H1 (cell line): ENCODE measurements around the gene MEX3B. TPM values are rescaled to one million over a fixed set of nuclear protein-coding genes. Genes with fewer than 3 reads are reported as not detected.

ENCODE experiments used
- BCL11A ChIP-seq, 2 experiments: IDR thresholded peaks; one replicate each; pipeline ENCODE4 v1.6.1; 2011; ENCODE audit warnings: low read depth in 2 of 2, low read length in 2 of 2, mild to moderate bottlenecking in 2 of 2
- CHD7 ChIP-seq: fragments of 300-600 bp; sonication (generic); IDR thresholded peaks from 2 replicates; pipeline ENCODE4 v1.7.1; 2012; ENCODE audit warnings: low read length, moderate library complexity, mild to moderate bottlenecking, inconsistent platforms; ENCODE audit not compliant: insufficient replicate concordance
- FOSL1 ChIP-seq: IDR thresholded peaks from 2 replicates; pipeline ENCODE4 v1.6.1; 2011; ENCODE audit warnings: mild to moderate bottlenecking, low read depth, low read length, moderate library complexity; ENCODE audit not compliant: insufficient read depth
- GABPA ChIP-seq: IDR thresholded peaks from 2 replicates; pipeline ENCODE4 v1.6.1; 2011; ENCODE audit warnings: mild to moderate bottlenecking, low read length, moderate library complexity, borderline replicate concordance; ENCODE audit not compliant: insufficient read depth
- KDM5A ChIP-seq: fragments of 200-600 bp; IDR thresholded peaks from 2 replicates; pipeline ENCODE4 v1.7.1; 2012; ENCODE audit warnings: mild to moderate bottlenecking, low read length, inconsistent platforms, mixed read lengths
- MAFK ChIP-seq: IDR thresholded peaks from 2 replicates; pipeline ENCODE4 v1.6.1; 2012; ENCODE audit warnings: low read depth, mild to moderate bottlenecking, improper control_type of control experiment, low read length
- RAD21 ChIP-seq, 2 experiments: IDR thresholded peaks in 1 of 2; conservative IDR thresholded peaks in 1 of 2; 2 replicates each; pipeline ENCODE4 v1.6.1; 2011; ENCODE audit warnings: low read depth in 2 of 2, low read length in 2 of 2, improper control_type of control experiment in 1 of 2, inconsistent platforms in 1 of 2, mild to moderate bottlenecking in 1 of 2, moderate library complexity in 1 of 2
- RNF2 ChIP-seq: fragments of 200-900, 300-1000 bp; sonication (generic); IDR thresholded peaks from 2 replicates; pipeline ENCODE4 v1.7.1; 2016; ENCODE audit warnings: borderline replicate concordance, low read depth, mild to moderate bottlenecking, antibody characterized with exemption, low read length; ENCODE audit not compliant: poor library complexity, severe bottlenecking; ENCODE audit errors: missing control alignments
- SIN3A ChIP-seq, 2 experiments: IDR thresholded peaks in 1 of 2; conservative IDR thresholded peaks in 1 of 2; 2 replicates each; pipeline ENCODE4 v1.6.1; 2011 to 2012; ENCODE audit warnings: low read length in 2 of 2, improper control_type of control experiment in 1 of 2, low read depth in 1 of 2, mild to moderate bottlenecking in 1 of 2
- SIRT6 ChIP-seq: IDR thresholded peaks from one replicate; pipeline ENCODE4 v1.7.1; 2012; ENCODE audit warnings: low read length, inconsistent platforms
- SP4 ChIP-seq: IDR thresholded peaks from 2 replicates; pipeline ENCODE4 v1.6.1; 2012; ENCODE audit warnings: low read length, inconsistent platforms
- polyA plus RNA-seq, 7 experiments: library from polyadenylated mRNA; depleted of rRNA in 3 of 7; stranded (reverse) in 5 of 7; unstranded in 2 of 7; fragments of >200 nt in 5 of 7; fragments of 200-250 nt in 2 of 7; gene quantifications; 1 replicate in 5 of 7; 2 replicates in 1 of 7; 4 replicates in 1 of 7; pipeline versions ENCODE4 v1.2.1 to v1.2.3, GENCODE V29; 2011 to 2013; ENCODE audit warnings: missing spikeins in 2 of 7, mixed read lengths in 2 of 7
- total RNA-seq: library from RNA; stranded (reverse); fragmentation: NEBNext Ultra II Directional; extraction: Animal tissue kit (Norgen Biotek cat#: 25700); gene quantifications from 2 replicates; pipeline ENCODE4 v1.2.1, GENCODE V29; 2021

MEX3B gene
- total and polyA plus RNA-seq, 2 of the 8 experiments (the other 6 are each of a cell fraction or from before 2014, with no cell fraction given): 8.0 to 15.9 TPM

- TF ChIP-seq MAFK (no peak), RAD21 (IDR thresholded peaks at IDR 0.05 in 1 of 2, conservative IDR thresholded peaks at IDR 0.05 in 1 of 2; ENCODE audit: low read depth in 2 of 2, low read length in 2 of 2) (no peak), SP4 (no peak), SIN3A (conservative IDR thresholded peaks at IDR 0.05 in 1 of 2, IDR thresholded peaks at IDR 0.05 in 1 of 2; ENCODE audit: low read depth in 1 of 2, low read length in 2 of 2) (no peak), FOSL1 (no peak), KDM5A (no peak), GABPA (no peak), SIRT6 (no peak), BCL11A (IDR thresholded peaks at IDR 0.05; ENCODE audit: low read depth in 2 of 2, low read length in 2 of 2) (no peak), CHD7 (no peak), RNF2 (no peak)
Observed at GRCh38 chr15:82058026-82058425, 12.2 kb upstream of the MEX3B start (continued).
